Heart left ventricle (tissue), 13 donors: Measurements from ENCODE around the gene LRRC15.

Experiments used
- CTCF ChIP-seq, 12 donors: fragments of 200-600 bp; sonication (generic) in 4 of 12; IDR thresholded peaks; one replicate each; pipeline versions ENCODE4 v1.5.0 to v1.8.0; 2018 to 2022; ENCODE audit warnings: antibody characterized with exemption in 12 of 12, mild to moderate bottlenecking in 5 of 12
- POLR2A ChIP-seq, 2 donors: fragments of 450-650 bp; IDR thresholded peaks; one replicate each; pipeline ENCODE4 v1.6.1; 2017; ENCODE audit warnings: antibody characterized with exemption in 2 of 2, mild to moderate bottlenecking in 2 of 2, moderate library complexity in 2 of 2
- donor health status: ischemic (EF 13 %, LVEDD 7.1; RV severe dilation, severe dysfunction).
- donor health status: DM: no; HTN: yes; CAD: no.
- donor health status: DM: no; HTN: no; CAD: no.
- donor health status: ischemic (EF 25% LVEDD 6.9; RV normal size, moderate dysfunction).
- donor health status: ischemic (EF 25% LVEDD 5.7; RV mildly dilated, moderate dysfunction).
- donor health status: ischemic (EF 35%, LVEDD 5.7; RV mildly dilated, moderate dysfunction).
- donor health status: nonischemic (EF 11% LVEDD 7.7; RV severe dilation, severe dysfunction).
- donor health status: DM: yes; HTN: yes; CAD: no.
- donor health status: PGD.
- donor health status: ischemic (EF 29% LVEDD 5.4; RV normal size, mild dysfunction).
- donor health status: nonischemic (EF 23%, LVEDD 6.1; RV moderate dilation, normal function).

DNA sequence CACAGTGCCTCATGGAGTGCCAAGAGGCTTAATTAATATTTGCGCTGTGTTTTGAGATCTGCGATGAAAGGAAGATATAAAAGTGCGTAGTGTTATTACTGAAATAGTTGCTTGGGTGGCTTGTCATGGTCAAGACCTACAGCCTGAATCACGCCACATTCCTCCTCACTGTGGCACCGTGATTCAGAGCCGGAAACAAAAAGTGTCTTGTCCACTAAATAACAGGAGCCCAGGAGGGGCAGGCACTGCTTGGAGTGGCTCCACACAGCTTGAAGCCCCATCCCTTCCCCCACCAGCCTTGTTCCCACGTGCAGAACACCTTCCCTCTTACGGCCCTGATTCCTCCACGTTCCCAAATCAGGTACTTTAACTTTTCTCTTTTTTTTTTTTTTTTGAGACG, 1.2 kb upstream of the LRRC15 start:
- TF ChIP-seq CTCF (IDR thresholded peaks at IDR 0.05) (no peak), POLR2A (IDR thresholded peaks at IDR 0.05) (no peak)
